AG09309 (cell line): ENCODE data around the gene TSR2.

Experiments
- DNase-seq: peaks from one replicate; pipeline ENCODE4 v3.0.0-alpha.2; 2010; ENCODE audit warnings: low read depth
- H3K4me3 ChIP-seq: 2 replicates; pipeline ENCODE4 v1.5.1; 2011; ENCODE audit warnings: mild to moderate bottlenecking, low read depth, low read length, moderate library complexity; ENCODE audit not compliant: control insufficient read depth
- CTCF ChIP-seq: IDR thresholded peaks from 2 replicates; pipeline ENCODE4 v1.5.1; 2011; ENCODE audit warnings: mild to moderate bottlenecking, low read depth, low read length, inconsistent platforms; ENCODE audit not compliant: insufficient read depth, control insufficient read depth; ENCODE audit errors: missing control alignments

TSR2 gene

GRCh38 chrX:54435121-54435520, 5.1 kb upstream of the TSR2 start:
- TF ChIP-seq CTCF: no peak
- no peak for DNase-seq
- H3K4me3 ChIP-seq: no peak overlapping the region

DNA sequence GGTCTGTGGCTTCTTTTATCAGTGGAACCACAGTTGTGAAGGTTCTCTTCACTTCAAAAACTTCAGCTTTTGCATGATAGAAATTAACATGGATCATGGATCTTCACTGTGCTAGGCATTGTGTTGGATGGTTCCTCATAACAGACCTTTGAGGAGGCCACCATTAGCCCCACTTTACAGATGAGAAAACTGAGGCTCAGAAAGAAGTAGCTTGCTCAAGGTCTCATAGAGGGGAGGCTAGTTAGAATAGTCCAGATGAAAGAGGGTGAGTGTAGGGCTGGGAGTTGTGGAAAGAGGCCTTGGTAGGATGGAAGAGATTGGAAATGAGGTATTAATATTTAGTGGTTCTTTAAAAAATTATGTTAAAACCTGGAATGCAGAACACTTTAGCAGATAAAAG, 2.6 kb downstream of the TSR2 start:
- no peak overlapping the region for H3K4me3 ChIP-seq
- TF ChIP-seq CTCF: no peak
- no peak for DNase-seq

DNA sequence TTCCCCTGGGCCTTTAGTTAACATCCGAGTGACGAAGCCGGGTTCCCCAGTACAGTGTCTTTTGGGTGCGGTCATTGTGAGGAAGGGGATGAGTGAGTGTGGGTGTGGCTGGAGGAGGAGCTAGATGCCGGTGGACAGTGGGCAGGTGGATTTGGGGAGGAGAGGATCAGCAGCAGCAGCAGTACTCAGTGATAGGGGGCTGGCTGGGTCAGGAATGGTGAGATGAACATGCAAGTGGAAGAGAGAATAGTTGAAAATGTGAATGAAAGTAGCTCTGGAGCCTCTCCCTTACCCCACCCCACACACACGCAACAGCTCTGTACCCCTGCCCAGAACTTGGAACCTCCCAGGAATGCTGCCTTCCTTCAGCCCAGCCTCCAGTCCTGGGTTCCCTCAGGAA, 4.5 kb downstream of the TSR2 start:
- DNase-seq: no peak
- H3K4me3 ChIP-seq: no peak overlapping the region
- TF ChIP-seq CTCF: no peak

GRCh38 chrX:54446084-54446483, 5.9 kb downstream of the TSR2 start:
- no peak for DNase-seq
- no peak for TF ChIP-seq CTCF
- no peak overlapping the region for H3K4me3 ChIP-seq

- peak; percentile 31 for TF ChIP-seq CTCF
- H3K4me3 ChIP-seq: no peak overlapping the region
- DNase-seq: no peak
Measured at GRCh38 chrX:54447461-54447860, 7.3 kb downstream of the TSR2 start.

DNA sequence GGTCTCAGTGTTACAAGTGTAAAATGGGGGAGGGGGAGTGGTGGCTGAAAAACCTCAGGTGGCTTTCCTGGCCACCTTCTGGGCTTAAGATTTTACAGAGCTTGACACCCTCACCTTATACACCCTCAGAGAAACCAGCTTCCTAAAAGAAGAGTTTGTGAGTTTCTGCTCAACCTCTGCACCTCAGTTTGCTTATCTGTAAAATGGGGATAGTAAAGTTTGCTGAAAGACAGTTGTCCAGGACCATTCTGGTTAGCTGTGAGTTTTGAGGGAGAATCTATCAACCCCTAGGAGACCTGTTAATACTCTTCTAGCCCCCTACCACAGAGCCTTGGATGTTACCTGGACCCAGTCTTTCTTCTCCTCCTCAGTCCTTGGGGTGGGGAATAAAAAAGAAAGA, 9.7 kb downstream of the TSR2 start:
- DNase-seq: no peak
- no peak overlapping the region for H3K4me3 ChIP-seq
- no peak for TF ChIP-seq CTCF

GRCh38 chrX:54452920-54453319, 12.7 kb downstream of the TSR2 start:
- TF ChIP-seq CTCF: peak; percentile 30
- no peak for DNase-seq
- H3K4me3 ChIP-seq: no peak overlapping the region
